GM19372 (cell line): ENCODE results near the gene PLAAT3.
"Not testable (repeated sequence)": the region's sequence is repeated elsewhere in the genome, so short reads cannot be mapped to it uniquely, and the experiment has no call there.

ENCODE experiments used
- ATAC-seq: cut with Tn5 transposase; IDR thresholded peaks from one replicate; pipeline ENCODE4 v1.9.1; 2021; ENCODE audit warnings: mild to moderate bottlenecking, low read depth, moderate library complexity; ENCODE audit not compliant: unreplicated experiment

Gene PLAAT3

GRCh38 chr11:63547061-63547460 is 67.2 kb downstream of the PLAAT3 start:
- ATAC-seq: no peak

- ATAC-seq: no peak
Measured at GRCh38 chr11:63543711-63544110, 70.5 kb downstream of the PLAAT3 start.

DNA sequence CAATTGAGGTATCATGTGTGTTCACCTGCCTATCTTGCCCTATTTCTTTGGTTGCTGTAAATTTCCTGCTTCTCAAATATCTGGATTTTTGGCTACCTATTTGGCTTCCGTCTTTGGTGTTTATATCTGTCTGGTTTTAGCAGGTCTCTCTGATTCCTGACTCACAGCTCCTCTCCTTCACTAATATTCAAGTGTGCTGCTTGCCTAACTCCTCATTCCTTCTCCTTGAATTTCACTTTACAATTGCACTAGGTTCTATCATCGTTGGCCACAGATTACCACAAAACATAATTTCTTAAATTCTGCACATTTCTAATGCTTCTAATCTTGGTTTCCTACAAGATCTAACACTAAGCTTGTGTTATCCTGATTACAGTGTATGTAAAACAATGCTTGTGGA is 71.7 kb downstream of the PLAAT3 start:
- ATAC-seq: not testable (repeated sequence)

DNA sequence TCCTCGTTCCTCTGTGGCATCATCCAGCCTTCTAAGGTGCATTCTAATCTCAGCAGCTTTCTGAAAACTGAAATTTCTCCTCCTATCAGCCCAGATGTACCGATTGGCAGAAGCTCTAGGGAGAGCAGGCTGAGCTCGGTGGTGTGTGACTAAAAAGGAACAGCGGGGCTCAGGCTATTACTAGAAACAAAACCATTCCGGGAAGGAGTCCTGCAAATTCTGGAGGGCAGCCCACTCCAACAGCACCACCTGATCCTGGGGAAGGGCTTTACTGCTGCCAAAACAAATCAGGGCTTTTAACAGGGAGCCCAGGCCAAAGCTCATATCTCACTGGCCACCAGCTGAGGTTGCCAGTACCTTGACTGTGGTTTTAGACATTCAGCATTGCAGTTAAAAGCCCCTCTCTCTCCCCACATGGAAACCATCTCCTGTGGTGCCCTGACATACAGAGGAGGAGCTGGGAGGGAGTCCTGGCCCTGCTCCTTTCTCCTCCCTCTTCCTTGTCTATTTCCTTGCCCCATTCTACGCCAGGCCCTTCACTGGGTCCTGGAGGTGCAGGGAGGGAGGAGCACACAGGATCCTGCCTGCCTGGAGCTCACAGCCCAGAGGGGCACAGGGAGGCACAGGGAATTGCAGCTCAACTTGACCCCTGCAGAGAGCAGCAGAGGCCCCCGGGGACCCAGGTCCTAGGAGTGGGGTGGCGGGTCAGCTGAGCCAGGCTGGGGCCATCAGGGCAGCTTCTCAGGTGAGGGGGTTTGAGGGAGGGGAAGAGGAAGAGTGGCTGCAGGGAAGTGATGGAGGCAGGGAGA is 76.7 kb downstream of the PLAAT3 start:
- ATAC-seq: no peak

DNA sequence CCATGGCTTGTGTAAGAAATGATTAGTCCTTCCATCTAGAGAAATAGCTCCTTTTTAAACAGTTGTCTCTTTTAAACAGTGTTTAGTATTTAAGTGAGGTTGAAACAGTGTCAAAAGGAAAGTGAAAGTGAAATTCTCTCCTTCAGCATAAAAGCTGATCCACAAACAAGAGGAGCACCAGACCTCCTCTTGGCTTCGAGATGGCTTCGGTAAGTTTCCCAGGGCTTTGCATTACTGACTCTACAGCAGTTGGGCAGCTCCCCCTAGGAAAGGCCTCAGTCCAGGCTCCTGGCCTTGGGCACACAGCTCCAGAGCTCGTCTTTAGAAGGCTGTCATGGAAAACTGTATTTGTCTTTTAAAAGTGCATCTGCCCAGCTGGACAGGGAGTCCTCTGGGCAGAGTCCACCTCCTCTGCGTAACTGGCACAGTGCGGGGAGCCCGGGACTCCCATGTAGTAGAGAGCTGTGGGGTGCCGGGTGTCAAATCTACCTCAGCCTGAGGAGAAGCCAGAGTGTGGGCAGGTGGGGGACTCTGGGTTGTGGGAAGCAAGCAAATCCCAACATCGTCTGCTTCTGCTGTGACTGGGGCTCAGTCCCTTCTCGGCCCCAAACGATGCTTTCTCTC is 77.5 kb downstream of the PLAAT3 start, which contains the start of gene PLAAT4:
TSS of gene PLAAT4 (plus strand) at position 140 of the 624 bp plus-strand sequence. CDS start at position 201, 61 bp downstream.
- no peak for ATAC-seq

GRCh38 chr11:63535734-63536133 is 78.5 kb downstream of the PLAAT3 start:
- no peak for ATAC-seq

GRCh38 chr11:63534895-63535461 is 79.3 kb downstream of the PLAAT3 start:
- no peak for ATAC-seq

GRCh38 chr11:63534076-63534475 is 80.2 kb downstream of the PLAAT3 start:
- no peak for ATAC-seq

DNA sequence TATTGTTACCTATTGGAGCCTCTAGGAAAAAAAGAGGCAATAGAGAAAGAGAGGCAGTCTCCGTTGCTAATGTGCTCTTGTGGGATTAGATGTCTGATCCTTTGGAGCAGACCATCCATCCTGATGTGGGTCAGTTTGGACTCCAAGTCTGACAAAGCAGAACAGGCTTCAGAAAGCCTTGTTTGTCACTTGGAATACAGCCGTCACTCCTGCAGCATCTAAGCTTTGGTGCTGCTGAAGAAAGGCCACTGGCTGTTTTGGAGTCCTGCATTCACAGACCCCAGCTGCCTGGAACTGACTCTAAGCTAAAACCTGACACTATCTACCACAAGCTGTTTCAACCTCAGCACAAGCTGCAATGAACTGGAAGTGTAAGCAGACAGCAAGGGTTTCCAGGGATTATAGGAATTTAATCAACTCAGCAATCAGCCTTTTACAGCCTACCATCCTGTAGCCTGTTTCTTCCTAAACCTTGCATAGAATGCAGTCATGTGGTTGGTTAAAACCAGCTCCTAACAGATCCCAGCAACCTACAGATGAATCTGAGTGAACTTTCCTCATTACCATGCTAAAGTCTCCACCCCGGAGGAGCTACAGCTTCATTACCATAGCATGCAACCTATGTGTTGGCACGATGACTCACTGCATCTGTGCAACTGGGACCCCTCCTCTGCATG is 81.3 kb downstream of the PLAAT3 start:
- no peak for ATAC-seq

- no peak for ATAC-seq
Measured at GRCh38 chr11:63532117-63532516, 82.1 kb downstream of the PLAAT3 start.

DNA sequence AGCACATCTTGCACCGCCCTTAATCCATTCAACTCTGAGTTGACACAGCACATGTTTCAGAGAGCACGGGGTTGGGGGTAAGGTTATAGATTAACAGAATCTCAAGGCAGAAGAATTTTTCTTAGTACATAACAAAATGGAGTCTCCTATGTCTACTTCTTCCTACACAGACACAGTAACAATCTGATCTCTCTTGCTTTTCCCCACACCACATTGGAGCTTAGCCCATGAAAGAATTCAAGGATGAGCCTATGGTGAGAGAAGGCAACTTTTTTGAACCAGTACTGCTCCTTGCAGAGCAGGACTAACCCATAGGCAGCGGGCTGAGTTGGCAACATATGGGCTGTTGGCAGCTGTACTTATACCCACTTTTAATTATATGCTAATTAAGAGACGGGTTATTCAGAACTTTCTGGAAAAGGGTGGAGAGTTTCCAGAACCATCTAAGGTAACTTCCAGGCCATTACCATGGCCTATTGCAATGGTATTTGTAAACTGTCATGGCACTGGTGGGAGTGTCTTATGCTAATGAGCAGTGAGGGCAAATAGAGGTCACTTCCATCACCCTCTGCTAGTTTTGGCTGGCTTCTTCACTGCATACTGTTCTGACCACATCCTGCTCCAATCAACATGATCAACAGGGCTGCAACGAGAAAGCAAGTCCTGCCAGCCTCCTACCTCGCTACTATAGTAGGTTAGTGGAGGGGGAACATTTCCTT is 83.0 kb downstream of the PLAAT3 start:
- ATAC-seq: peak; percentile 61

GRCh38 chr11:63530021-63530420 is 84.2 kb downstream of the PLAAT3 start:
- no peak for ATAC-seq

GRCh38 chr11:63529373-63529772 is 84.9 kb downstream of the PLAAT3 start:
- ATAC-seq: not testable (repeated sequence)

DNA sequence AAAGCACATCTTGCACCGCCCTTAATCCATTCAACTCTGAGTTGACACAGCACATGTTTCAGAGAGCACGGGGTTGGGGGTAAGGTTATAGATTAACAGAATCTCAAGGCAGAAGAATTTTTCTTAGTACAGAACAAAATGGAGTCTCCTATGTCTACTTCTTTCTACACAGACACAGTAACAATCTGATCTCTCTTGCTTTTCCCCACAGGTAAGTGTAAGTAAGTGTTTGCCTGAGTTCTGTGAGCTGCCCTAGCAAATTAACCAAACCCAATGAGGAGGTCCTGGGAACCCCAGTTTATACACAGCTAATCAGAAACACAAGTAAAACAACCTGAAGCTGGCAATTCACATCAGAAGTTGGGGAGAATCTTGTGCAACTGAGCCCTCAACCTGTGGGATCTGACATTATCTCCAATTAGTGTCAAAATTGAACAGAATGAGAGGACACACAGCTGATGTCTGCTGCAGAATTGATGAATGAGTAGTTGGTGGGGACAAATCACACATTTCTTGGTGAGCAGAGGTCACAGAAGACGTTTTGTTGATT is 85.4 kb downstream of the PLAAT3 start:
- not testable (repeated sequence) for ATAC-seq

DNA sequence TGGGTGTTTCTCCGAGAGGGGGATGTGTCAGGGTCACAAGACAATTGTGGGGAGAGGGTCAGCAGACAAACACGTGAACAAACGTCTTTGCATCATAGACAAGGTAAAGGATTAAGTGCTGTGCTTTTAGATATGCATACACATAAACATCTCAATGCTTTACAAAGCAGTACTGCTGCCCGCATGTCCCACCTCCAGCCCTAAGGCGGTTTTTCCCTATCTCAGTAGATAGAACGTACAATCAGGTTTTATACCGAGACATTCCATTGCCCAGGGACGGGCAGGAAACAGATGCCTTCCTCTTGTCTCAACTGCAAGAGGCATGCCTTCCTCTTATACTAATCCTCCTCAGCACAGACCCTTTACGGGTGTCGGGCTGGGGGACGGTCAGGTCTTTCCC is 86.1 kb downstream of the PLAAT3 start:
- ATAC-seq: not testable (repeated sequence)

- no peak for ATAC-seq
Measured at GRCh38 chr11:63527667-63528066, 86.6 kb downstream of the PLAAT3 start.
